ENCODE results near the gene RHBDF2. TPM values are rescaled to one million over a fixed set of nuclear protein-coding genes. Genes with fewer than 3 reads are reported as not detected.
"Not testable (repeated sequence)": the region's sequence is repeated elsewhere in the genome, so short reads cannot be mapped to it uniquely, and the experiment has no call there.

Gene RHBDF2
- total RNA-seq, 1 donor from 2014 or later, result 43.2 TPM

DNA sequence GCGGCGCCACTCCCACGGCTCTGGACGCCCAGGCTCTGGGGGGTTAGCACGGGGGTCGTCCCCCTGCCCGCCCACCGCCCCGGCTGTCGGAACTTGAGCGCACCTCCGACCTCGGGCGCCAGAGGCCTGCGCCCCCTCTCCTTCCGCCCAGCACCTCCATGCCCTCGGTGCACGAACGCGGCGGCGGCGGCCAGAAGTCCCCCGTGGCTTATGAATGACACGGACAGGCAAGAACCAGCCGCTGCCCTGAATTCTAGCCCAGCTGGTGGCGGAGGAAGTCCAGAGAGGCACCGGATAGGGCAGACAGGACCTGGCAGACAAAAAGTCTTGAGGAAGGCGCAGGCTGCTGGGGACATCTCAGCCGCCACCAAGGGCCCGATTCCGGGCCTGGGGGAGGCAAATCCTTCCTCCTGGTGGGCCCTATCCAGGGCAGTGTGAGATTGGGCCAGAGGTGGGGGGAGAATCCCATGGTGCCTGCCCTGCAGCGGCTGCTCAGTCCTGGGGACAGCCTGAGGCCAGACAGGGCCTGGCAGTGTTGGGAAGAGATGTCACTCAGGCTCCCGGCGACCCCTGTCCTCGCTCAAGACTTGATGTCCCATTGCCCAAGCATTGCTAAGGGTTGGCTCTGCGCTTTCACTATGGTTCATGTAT is 37.2 kb upstream of the RHBDF2 start:
- intact Hi-C loops (cut with micrococcal nuclease), result no loop called here

DNA sequence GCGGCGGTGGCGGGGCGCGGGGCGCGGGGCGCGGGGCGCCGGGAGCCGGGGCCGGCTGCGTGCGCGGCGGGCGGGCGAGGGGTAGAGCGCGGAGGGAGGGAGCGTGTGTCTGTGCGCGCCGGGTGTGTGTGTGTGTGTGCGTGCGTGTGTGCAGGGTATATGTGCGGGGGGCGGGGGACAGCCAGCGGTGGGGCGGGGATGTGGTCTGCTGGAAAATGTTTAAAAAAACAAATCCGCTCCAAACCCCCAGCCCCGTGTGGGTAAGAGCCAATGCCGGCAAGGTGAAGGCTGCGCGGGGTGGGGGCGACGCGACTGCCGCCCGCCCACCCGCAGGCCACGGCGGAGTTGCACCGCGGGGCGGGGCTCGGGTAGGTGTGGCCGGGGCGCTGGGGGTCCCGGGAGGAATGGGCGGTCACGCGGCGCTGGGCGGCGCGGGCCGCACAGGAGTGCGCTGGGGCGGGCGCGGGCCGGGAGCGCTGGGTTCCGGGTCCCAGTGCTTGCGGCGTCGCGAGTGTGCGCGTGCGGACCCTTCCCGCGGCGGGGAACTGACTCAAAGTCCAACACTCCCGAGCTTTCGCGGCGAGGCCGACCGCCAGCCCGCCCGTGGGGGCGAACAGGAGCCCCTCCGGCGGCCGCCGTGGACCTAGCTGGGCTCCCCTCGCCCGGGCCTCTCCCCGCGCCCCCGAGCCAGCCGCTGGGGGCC is 36.5 kb upstream of the RHBDF2 start, which contains the start of gene CYGB:
Gene CYGB (minus strand): TSS at position 132 of the 703 bp plus-strand sequence. CDS start 167 bp downstream, outside the sequence.
- intact Hi-C loops (cut with micrococcal nuclease), result no loop called here

DNA sequence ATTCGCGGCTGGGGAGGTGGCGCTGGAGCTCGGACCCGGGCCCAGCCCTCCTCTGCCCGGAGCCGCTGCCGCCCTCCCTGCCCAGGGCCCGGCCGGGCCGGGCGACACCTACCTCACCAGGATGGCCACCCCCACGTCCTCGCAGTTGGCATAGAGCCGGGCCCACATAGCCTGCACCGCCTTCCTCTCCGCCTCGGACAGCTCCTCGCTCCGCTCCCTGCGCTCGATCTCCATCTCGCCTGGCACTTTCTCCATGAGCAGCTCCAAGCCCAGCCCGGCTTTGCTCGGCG is 36.0 kb upstream of the RHBDF2 start:
- intact Hi-C loops (cut with micrococcal nuclease), result no loop called here

DNA sequence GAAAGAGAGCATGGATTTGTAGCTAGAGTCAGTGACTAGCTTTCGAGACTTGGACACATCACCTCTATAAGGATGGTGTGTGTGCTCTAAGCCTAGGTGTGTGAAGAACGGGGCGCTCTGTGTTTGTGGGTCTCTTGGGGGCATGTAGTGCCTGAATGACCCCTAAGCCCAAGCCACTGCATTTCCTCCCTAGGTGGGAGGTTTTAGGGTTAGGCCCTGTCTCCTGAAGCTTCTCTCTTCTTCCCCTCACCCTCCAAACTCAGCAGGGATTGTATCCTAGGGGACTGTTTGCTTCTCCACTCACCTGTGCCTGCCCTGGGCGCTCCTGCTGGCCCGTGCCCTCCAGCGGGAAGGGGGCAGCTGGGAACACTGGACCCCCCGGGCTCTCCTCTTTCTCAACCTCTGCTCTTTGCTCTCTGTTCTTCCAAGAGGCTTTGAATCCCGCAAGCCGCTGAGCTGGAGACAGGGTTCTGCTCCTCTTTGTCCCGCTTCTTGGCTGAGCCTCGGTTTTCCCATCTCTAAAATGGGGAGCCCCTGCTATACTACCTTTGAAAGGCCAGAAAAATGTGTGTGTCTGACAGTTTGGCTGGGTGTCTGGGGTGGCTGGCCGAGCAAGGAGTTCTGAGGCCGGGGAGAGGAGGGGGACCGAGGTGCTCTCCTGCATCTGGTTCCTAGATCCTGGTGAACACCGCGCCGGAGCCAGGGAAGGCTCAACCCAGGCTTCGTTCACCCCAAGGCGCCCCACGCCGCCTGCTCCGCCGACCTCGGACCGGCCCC is 35.5 kb upstream of the RHBDF2 start:
- intact Hi-C loops (cut with micrococcal nuclease), result no loop called here

DNA sequence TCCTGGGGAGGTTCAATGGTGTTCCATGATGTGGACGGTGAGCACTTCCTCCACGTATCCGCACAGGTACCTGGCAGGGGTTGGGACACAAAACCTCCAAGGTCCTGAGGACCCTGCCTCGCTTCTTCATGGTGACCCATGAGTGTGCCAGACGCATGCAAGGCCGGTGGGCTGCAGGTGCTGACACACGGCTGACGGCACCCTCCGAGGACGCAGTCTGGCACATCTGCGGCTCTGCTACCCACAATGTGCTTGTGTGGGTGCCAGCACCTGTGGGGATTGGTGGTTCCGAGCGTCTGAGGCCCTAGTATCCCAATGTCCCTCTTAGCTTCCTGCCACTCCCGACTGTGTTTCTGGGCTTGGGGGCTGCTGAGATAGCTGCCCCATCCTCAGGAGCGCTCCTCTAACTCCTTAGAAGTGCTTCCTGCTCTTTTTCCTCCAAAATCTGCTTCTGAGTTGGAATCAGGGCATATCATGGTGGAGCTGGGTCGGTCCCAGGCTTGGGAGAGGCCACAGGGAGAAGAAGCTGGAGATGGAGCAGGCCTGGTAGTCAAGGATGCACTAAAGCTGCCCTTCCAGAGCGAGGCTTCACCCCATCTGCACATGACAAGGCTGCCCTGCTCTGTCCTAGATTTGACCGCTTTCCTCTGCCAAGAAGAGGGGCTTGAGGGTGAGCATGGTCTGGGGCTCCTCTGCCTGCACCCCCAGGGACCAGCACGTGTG is 34.7 kb upstream of the RHBDF2 start:
- intact Hi-C loops (cut with micrococcal nuclease), result no loop called here

DNA sequence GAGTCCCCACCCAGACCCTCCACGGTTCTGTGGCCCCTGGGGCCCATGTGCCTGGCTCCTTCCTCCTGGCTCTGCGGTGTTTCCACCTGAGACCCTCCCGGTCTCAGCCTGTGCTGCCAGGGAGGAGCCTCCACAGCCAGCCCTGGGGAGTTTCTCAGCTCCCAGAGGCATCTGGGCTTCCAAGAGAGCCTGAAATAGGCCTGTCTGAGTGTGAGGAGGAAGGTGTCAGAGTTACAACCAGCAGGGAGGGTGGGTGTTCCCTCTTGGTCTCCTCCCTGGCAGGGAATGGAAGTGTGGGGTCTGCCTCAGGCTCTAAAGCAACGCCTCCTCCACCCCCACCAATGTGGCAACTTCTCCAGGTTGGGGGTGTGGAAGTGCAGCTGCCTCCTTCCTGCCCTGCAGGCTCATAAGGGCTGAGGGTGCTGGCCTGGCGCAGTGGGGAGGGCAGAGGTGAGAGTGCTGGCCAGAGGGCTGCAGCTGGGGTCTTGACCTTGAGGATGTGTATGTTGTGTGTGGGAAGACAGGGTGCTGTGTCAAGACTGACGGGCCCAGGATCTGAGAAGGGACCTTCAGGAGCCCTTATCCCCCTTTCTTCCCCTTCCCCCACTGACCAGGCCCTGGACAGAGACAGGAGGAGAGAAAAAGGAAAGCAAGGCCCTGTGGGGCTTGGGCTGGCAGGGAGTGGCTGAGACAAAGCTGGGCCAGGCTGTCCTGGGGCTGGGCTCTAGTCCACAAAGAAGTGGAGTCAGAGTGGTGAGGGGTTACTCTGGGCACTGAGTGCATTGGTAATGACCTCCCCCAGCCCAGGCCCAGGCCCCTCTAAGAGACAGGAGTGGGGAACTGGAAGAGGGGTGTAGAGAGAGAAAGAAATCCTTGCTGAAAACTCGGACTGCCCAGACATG is 33.9 kb upstream of the RHBDF2 start:
- intact Hi-C loops (cut with micrococcal nuclease), result no loop called here

DNA sequence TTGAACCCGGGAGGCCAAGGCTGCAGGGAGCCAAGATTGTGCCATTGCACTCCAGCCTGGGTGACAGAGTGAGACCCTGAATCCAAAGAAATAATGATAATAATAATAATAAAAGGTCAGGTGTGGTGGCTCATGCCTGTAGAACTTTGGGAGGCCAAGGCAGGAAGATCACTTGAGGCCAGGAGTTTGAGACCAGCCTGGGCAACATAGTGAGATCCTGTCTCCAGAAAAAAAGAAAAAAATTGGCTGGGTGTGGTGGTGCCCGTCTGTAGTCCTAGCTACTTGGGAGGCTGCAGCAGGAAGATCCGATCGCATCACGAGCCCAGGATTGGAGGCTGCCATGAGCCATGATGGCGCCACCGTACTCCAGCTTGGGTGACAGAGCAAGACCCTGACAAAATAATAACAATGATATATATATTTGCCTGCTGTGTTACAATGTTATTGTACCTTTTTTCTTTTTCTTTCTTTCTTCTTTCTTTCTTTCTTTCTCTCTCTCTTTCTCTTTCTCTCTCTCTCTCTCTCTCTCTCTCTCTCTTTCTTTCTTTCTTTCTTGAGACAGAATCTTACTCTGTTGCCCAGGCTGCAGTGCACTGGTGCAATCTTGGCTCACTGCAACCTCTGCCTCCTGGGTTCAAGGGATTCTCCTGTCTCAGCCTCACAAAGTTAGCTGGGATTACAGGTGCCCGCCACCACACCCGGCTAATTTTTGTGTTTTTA is 32.6 kb upstream of the RHBDF2 start:
- intact Hi-C loops (cut with micrococcal nuclease), result not testable (repeated sequence)

DNA sequence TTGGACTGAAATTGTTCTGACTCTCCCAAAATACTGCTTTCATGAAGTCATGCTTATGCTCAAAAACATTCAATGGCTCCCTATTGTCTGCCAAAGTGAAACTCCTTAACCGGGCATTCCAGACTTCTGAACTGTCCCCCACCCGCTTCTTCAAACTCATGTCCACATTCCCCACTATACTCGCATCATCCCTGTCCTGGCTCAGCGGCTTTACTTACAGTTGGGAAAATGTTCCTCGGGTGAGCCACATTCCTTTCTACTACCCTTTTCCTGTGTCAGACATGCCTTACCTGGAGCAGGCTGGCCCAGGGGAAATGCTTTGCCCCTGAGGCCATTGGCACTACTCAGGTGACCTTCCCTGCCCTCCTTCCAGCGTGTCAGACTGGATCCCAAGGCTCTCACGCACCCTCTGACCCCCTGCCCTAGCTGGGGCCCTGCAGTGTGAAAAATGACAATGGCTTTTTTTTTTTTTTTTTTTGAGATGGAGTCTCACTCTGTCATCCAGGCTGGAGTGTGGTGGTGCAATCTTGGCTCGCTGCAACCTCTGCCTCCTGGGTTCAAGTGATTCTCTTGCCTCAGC is 30.9 kb upstream of the RHBDF2 start:
- intact Hi-C loops (cut with micrococcal nuclease), result no loop called here

DNA sequence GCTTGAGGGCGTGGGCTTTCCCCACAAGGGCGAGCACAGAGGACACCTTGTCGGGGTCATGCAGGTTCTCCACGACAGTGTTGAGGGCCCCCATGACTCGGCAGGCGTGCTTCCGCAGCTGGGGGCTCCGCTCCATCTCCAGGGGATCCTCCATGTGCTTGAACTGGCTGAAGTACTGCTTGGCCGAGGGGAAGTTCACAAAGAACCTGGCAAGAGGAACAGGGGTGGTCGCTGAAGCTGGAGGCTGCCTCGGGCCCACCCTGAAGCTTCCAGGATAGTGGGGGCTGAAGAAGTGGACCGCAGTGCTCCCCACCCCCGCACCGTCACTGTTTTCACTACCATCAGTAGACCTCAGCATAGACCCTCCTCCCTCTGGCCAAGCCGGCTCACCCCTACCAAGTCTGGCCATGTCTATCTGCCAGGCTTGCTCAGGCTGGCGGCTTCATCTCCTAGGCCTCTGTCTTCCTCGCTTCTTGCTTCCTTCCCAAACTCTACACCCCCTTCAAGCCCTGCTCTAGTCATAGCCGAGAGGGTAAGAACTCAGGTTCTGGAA is 30.3 kb upstream of the RHBDF2 start:
- intact Hi-C loops (cut with micrococcal nuclease), result no loop called here

DNA sequence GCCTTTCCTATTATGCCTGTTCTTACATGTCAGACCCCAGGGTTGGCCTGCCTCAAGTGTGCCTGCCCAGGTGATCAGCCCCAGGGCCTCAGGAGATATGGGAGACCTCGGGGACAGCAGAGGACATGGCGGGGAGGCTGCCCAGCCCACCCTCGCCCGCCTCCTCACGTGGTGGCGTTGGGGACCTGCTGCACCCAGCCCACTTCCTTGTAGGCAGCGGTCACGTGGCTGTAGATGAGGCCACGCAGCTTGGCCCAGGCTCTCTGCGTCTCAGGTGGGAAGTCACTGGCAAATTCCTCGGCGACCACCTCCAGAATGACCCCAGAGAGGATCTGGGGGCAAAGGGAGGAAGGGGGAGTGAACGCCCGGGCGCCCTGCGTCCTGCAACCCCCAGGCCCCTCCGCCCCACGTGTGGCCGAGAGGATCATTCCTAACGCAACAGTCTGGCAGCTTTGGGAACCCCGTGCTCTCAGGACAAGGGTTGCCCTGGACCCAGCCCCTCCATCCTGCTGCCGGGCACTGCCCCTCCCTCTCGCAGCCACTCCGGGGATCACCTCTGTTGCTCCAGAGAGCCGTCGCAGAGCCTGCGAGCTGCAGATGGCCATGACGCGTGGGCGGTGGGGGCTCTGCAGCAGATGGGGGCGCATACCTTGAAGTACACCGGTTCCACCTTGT is 29.7 kb upstream of the RHBDF2 start:
- intact Hi-C loops (cut with micrococcal nuclease), result no loop called here

DNA sequence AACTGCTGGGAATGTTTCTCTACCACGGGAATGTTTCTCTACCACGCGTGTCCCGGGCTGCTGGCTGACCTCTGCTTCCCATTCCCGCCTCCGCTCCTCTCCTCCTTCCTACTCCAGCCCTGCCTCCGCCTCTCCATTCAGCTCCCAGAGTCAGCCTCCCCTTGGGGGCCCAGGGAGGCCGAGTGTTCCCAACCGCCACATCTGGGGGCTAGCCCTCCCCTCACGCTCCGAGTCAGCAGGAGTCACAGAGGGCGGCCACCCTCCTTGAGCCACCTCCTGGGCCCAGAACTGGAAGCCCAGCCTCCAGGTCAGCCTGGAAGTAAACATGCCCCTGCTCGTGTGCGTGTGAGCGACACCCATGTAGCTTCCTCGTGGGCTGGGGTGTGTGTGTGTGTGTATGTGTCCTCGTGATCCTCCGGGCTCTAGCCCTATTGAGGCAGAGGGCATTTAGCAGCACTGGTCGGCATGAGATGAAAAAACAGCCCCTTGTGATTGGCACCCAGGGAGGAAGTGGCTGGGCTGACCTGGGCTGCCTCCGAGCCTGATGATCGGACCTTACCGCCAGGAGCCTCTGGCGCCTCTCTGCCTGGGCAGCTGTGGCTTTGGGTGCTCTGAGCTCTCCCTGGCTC is 29.0 kb upstream of the RHBDF2 start:
- intact Hi-C loops (cut with micrococcal nuclease), result no loop called here

DNA sequence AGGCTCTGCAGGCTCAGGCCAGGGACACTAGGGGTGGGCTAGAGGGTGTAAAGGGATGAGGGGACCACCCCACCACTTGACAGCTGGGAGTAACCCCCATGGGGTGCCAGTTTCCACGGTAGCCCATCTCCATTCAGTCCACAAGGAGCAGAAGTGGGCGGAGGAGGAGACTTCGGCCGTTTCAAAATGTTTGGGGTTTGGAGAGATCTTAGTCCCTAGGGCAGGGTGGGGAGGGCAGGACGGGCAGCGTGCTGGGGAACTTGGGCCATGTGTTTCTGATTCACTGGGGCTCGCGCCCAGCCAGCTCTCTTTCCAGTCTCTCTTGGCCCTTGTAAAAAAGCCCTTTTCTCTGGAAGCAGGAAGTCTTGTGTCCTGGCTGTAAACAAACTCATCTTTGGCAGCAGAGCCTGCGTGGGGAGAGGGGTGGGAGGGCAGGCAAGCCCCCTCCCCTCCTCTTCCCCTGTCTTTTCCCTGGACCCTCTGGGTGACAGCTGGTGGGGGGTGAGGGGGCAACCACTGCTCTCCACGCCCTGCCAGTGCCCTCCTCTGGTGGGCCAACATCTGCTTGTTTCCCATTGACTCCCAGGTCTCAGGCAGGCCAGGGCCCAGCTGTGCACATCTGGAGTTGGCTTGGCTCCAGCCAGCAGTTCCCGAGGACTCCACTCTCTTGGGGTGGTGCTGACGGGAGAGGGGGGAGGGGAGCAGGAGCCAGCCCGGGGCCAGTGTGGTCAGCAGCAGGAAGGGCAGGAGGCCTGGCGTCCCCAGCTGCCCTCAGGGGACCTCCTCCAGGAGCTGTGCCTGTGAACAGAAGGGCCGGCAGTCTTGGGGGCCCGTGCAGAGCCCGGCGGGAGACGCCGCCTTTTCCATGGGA is 28.2 kb upstream of the RHBDF2 start:
- intact Hi-C loops (cut with micrococcal nuclease), result no loop called here

DNA sequence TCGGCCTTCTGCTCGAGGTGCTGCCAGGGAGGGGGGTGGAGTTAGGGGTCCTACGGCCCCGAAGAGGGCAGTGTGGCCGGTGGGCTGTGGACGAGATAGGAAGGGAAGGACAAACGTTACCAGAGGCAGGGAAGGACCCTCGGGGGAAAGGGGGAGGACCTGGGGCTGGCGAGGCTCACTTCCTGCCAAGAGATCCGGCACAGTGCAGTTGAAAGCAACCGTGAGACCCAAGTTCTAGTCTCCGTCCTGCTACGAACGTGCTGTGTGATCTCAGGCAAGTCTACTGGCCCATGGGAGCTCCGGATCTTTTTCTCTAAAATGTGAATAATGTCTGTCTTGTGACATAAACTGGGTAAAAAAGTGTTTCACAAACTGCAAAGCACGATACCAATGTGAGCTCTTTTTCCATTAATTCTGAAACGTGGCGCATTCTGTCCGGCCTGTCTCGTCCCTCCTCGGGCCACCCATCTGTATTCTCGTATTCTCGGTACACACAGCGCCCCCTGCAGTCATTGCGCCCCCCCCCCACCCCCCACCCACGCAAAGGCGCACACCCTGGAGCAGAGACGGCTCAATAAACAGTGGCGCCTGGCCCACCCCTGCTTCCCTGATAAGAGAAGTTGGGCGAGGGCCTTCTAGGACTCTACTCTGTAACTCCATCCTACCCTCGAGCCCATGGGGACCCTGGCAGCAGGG is 27.5 kb upstream of the RHBDF2 start:
- intact Hi-C loops (cut with micrococcal nuclease), result no loop called here

DNA sequence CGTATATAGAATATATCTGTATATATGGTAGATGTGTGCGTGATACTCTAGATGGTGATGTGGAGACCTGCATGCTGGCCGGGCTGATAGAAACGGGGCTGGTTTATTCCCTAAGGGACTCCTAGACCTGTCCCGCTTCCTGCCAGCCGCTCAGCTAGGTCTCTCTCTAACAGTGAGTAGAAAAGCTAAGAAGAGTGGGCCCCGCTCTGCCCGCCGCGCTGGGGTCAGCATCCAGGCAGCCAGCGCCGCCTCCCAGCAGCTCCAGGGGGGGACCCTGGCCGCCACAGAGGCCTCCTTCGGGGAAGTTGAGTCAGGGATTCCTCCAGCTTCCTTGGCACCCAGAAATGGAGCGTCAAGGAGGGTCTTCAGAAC is 26.9 kb upstream of the RHBDF2 start:
- intact Hi-C loops (cut with micrococcal nuclease), result no loop called here

DNA sequence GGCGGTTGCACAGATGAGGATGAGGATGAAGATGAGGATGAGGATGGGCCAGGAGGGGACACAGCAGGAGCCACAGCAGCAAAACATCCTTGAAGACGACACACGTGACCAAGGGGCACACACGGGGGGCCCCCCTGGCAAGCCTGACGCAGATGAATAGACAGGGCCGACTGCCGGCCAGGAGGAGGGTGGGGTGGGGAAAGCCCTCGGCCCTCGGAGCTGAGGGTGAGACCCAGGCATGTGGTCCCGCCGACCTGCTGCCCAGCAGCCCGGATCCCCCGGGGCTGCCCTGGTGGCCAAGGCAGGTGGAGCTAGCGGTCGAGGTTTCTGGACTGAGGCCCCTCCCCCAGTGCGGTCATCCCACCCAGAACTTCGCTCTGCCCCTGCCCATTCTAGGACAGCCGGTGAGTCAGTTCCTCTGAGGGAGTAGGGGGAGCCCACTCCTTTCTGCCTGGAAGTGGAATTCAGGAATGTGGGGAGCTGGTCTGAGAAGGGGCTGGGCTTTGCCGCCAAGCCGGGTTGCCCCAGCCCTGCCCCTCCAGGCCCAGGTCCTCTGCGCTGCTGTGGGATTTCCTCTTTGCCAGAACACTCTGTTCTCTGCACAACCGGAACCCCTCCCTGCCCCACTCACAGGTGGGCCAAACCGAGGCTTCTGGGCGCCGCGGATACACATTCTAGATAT is 26.3 kb upstream of the RHBDF2 start:
- intact Hi-C loops (cut with micrococcal nuclease), result no loop called here

DNA sequence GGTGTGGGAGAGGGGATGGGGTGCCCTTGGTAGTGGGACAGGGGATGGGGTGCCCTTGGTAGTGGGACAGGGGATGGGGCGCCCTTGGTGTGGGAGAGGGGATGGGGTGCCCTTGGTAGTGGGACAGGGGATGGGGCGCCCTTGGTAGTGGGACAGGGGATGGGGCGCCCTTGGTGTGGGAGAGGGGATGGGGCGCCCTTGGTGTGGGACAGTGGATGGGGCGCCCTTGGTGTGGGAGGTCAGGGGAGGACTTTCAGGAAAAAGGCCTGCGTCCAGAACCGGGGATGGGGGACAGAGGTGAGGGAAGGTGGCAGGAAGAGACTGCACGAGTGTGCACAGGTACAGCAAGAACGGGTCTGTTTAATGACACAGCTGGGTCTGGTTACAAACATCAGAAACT is 25.8 kb upstream of the RHBDF2 start:
- intact Hi-C loops (cut with micrococcal nuclease), result not testable (repeated sequence)

DNA sequence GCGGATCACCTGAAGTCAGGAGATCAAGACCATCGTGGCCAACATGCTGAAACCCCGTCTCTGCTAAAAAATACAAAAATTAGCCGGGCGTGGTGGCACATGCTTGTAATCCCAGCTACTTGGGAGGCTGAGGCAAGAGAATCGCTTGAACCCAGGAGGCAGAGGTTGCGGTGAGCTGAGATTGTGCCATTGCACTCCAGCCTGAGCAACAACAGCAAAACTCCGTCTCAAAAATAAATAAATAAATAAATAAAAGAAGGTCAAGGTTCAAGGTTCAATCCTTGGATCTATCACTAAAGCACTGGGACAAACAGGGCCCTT is 24.2 kb upstream of the RHBDF2 start:
- intact Hi-C loops (cut with micrococcal nuclease), result not testable (repeated sequence)
